Large intestine (tissue), 3 donors: ENCODE results near the gene SETBP1. TPM values are rescaled to one million over a fixed set of nuclear protein-coding genes. Genes with fewer than 3 reads are reported as not detected.

Experiments used
- DNase-seq, 2 donors: peaks; one replicate each; pipeline versions ENCODE4 v3.0.0 to v3.0.0-alpha.2; 2013
- H3K27ac ChIP-seq: one replicate; pipeline ENCODE4 v1.5.1; 2013; ENCODE audit warnings: low read length
- H3K27me3 ChIP-seq: 2 replicates; pipeline ENCODE4 v1.6.1; 2013; ENCODE audit warnings: low read length; ENCODE audit not compliant: control insufficient read depth, insufficient read depth
- H3K36me3 ChIP-seq: 2 replicates; pipeline ENCODE4 v1.6.1; 2013; ENCODE audit warnings: low read length; ENCODE audit not compliant: control insufficient read depth, insufficient read depth
- H3K4me1 ChIP-seq: one replicate; pipeline ENCODE4 v1.6.1; 2013; ENCODE audit warnings: low read length; ENCODE audit not compliant: control insufficient read depth, insufficient read depth
- H3K4me3 ChIP-seq: one replicate; pipeline ENCODE4 v1.5.1; 2013; ENCODE audit warnings: low read length
- H3K9me3 ChIP-seq: one replicate; pipeline ENCODE4 v1.6.1; 2013; ENCODE audit warnings: mild to moderate bottlenecking, low read depth, low read length, moderate library complexity; ENCODE audit not compliant: control insufficient read depth
- WGBS: methylation state at CpG from one replicate; pipeline ENCODE4 v1.1.5; 2013; ENCODE audit warnings: low lambda C conversion rate; ENCODE audit not compliant: insufficient coverage; 5-methylcytosine and 5-hydroxymethylcytosine counted together
- polyA plus RNA-seq: library from polyadenylated mRNA; unstranded; fragments of 120-200 nt; gene quantifications from one replicate; pipeline ENCODE4 v1.2.1, GENCODE V29; 2013

SETBP1 gene
- polyA plus RNA-seq, 1 donor: 6.7 TPM

DNA sequence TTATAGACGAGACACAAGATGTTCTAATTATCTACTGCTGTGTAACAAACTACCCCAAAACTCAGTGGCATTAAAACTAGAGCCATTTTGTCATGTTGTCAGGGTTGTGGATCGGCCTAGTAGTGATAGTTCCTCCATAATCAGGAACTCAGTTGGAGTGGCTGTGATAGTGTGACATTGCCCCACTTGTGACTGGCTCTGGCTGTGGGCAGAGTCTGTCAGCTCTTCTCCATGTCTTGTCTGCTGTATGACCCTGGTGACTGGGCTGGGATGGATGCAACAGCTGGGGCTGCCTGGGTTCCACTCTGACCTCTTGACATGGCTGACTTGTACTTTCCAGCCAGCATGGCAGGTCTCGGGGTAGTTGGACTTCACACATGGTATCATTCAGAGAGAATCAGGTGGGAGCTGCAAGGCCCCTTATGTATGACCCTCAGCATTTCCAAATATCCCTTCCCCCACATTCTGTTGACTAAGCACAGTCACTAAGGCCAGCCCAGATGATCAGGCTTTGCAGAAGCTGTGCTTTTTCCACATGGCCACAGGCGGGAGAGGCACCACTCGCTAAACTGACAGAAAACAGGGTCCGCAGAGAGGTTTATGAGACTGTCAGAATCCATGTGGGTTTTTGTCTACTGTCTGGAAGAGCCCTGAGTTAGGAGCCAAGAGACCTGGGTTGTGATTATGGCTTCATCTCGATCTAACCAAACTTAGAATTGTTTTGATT is 50.3 kb downstream of the SETBP1 start:
- H3K27me3 ChIP-seq: no peaks in the 10 kb centered on the region
- no peak for DNase-seq
- H3K36me3 ChIP-seq: no peaks in the 10 kb centered on the region
- H3K4me1 ChIP-seq: peaks cover 18% of the 10 kb centered on the region
- WGBS: no CpG with 5 or more reads among the region's 7 CpGs
- H3K27ac ChIP-seq: no peak overlapping the region
- no peaks in the 10 kb centered on the region for H3K9me3 ChIP-seq
- H3K4me3 ChIP-seq: no peak overlapping the region

- Histone ChIP-seq H3K9me3 (no peaks in the 10 kb centered on the region), H3K36me3 (no peaks in the 10 kb centered on the region), H3K27ac (no peak overlapping the region), H3K4me1 (peaks cover 18% of the 10 kb centered on the region), H3K4me3 (no peak overlapping the region), H3K27me3 (no peaks in the 10 kb centered on the region)
- DNase-seq: no peak
- 70% methylated on average over 2 of the region's 9 CpGs for WGBS
These were observed 51.0 kb downstream of the SETBP1 start for GRCh38 chr18:44731530-44732237.

- Histone ChIP-seq H3K27me3 (no peaks in the 10 kb centered on the region), H3K4me1 (peaks cover 18% of the 10 kb centered on the region), H3K4me3 (no peak overlapping the region), H3K36me3 (no peaks in the 10 kb centered on the region), H3K27ac (no peak overlapping the region), H3K9me3 (no peaks in the 10 kb centered on the region)
- no peak for DNase-seq
- no CpG with 5 or more reads among the region's 9 CpGs for WGBS
These were observed 51.5 kb downstream of the SETBP1 start for GRCh38 chr18:44732238-44732563.

GRCh38 chr18:44732599-44732998 is 51.9 kb downstream of the SETBP1 start:
- Histone ChIP-seq H3K27ac (no peak overlapping the region), H3K4me3 (no peak overlapping the region), H3K9me3 (no peaks in the 10 kb centered on the region), H3K27me3 (no peaks in the 10 kb centered on the region), H3K36me3 (no peaks in the 10 kb centered on the region), H3K4me1 (peaks cover 18% of the 10 kb centered on the region)
- DNase-seq: no peak
- no CpG with 5 or more reads among the region's 5 CpGs for WGBS

DNA sequence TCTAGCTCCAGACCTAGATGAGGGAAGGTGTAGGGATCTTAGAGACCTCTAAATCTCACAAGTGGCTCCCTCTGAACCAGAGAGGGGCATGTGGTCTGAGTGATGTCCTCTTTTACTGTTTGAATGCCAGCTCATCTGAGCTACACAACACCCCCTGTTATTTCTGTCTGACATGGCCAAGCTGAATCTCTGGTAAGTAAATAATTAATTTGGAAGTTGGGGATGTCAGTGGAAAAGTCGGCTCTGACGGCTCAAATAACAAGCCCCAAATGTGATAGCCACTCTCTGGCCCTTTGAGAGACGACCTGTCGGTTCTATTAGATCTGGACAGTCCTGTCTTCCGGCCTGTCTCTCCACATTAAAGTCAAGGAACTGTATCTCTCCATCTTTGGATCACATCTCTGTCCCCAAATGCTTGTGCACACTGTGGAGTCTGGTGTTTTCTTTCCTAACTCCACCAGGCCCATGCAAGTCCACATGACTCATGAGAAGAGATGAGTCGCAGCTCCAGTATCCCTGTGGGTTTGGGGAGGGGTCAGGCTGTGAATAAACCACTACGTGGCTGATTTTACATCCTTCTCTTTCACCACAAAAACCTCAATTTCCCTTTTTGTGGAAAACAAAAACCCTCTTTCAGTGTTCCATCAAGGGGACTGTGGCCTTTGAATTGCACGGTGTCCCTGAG is 52.5 kb downstream of the SETBP1 start:
- DNase-seq: no peak
- no peak overlapping the region for H3K27ac ChIP-seq
- peaks cover 18% of the 10 kb centered on the region for H3K4me1 ChIP-seq
- WGBS: no CpG with 5 or more reads among the region's 8 CpGs
- H3K27me3 ChIP-seq: no peaks in the 10 kb centered on the region
- H3K36me3 ChIP-seq: no peaks in the 10 kb centered on the region
- no peaks in the 10 kb centered on the region for H3K9me3 ChIP-seq
- H3K4me3 ChIP-seq: no peak overlapping the region

DNA sequence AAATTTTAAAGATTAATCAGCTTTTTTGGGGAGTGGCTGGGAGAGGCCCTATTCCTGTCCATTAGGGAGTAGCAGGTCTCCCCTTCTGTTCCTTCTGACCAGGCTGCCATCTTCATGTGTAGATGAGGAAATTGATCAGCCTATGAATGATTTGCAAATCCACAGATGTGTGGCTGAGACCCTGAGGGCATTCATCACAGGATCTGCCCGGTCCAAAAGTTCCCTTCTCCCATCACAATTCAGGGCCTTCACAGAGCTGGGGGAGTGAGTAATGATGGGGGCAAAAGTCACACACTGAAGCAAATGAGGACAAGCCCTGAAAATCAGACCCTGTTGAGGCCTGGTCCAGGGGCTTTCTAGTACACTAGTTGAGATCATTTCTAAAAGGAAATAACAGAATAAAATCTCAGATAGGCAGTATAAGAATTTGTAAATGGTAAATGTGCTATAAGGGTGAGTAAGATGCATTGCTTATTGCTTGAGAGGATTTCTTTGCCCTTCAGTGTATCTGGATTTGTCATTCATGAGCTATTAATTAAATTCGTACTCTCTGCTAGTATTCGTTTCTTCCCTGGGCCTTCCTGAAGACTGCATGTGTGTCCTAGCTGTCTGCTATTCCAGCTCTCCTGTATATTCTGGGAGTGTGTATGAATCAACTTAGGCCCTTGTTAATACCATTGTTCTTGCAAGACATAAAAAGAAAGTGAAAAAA is 53.2 kb downstream of the SETBP1 start:
- H3K4me1 ChIP-seq: peaks cover 18% of the 10 kb centered on the region
- no peaks in the 10 kb centered on the region for H3K27me3 ChIP-seq
- WGBS: 80% methylated on average over 1 of the region's 3 CpGs
- no peak overlapping the region for H3K27ac ChIP-seq
- no peaks in the 10 kb centered on the region for H3K9me3 ChIP-seq
- H3K36me3 ChIP-seq: no peaks in the 10 kb centered on the region
- no peak overlapping the region for H3K4me3 ChIP-seq
- no peak for DNase-seq

DNA sequence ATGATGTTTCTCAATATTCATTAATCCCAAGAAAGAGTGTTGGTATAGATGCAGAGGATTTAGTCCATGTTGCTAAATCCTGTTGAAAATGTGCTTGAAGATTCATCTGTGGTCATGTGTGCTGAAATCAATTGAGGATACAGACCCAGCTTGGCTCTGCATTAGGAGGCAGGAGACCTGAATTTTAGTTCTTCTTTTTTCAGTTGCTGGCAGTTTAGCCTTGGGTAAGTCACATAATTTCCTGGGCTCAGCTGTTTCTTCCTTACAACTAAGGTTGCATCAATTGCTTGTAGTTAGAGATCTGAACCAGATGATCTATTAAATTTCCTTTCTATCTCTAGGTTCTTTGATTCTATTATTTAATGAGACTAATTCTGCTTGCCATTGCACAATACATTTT is 54.4 kb downstream of the SETBP1 start:
- no peak for DNase-seq
- no peaks in the 10 kb centered on the region for H3K27me3 ChIP-seq
- H3K4me3 ChIP-seq: no peak overlapping the region
- H3K4me1 ChIP-seq: peaks cover 14% of the 10 kb centered on the region
- H3K9me3 ChIP-seq: no peaks in the 10 kb centered on the region
- H3K27ac ChIP-seq: no peak overlapping the region
- H3K36me3 ChIP-seq: no peaks in the 10 kb centered on the region

DNA sequence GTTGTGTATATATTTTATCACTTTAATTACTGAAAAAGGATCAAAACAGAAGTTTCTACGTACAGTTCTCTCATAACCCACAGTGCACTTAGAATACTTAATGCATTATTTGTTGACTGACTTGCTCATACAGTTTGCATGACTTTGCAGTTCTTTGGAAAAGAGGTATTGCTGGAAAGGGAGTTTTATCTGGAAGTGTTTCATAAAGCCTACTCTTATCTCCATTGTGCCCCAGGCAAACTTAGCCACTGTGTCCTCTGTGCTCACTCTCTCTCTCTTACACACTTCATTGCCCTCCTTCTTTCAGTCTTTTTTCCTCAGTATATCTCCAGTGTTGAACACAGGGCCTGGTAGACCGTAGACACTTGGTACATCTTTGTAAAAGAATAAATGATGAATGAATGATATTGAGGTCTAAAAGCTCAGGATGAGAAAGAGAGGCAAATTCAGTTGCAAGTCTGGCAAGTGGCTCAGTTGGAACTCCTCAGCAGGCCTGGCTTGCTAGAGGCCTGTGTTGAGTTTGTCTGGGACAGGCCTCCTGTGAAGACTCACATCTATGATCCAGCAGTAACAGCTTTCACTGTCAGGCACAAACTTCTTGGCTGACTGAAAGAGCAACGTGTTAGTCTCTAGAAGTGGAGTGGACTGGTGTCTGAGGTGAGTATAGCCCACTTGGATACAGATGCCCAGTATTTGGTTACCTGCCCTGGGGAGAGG is 56.1 kb downstream of the SETBP1 start:
- H3K4me3 ChIP-seq: no peak overlapping the region
- H3K27ac ChIP-seq: no peak overlapping the region
- WGBS: no CpG with 5 or more reads among the region's 3 CpGs
- DNase-seq: no peak
- no peaks in the 10 kb centered on the region for H3K27me3 ChIP-seq
- H3K9me3 ChIP-seq: no peaks in the 10 kb centered on the region
- H3K36me3 ChIP-seq: no peaks in the 10 kb centered on the region
- peaks cover 6% of the 10 kb centered on the region for H3K4me1 ChIP-seq

- Histone ChIP-seq H3K27ac (no peak overlapping the region), H3K4me3 (no peak overlapping the region), H3K27me3 (no peaks in the 10 kb centered on the region), H3K36me3 (no peaks in the 10 kb centered on the region), H3K4me1 (peaks cover 5% of the 10 kb centered on the region), H3K9me3 (no peaks in the 10 kb centered on the region)
- WGBS: 100% methylated on average over 1 of the region's 3 CpGs
- DNase-seq: no peak
These were observed 56.9 kb downstream of the SETBP1 start for GRCh38 chr18:44737623-44738022.

DNA sequence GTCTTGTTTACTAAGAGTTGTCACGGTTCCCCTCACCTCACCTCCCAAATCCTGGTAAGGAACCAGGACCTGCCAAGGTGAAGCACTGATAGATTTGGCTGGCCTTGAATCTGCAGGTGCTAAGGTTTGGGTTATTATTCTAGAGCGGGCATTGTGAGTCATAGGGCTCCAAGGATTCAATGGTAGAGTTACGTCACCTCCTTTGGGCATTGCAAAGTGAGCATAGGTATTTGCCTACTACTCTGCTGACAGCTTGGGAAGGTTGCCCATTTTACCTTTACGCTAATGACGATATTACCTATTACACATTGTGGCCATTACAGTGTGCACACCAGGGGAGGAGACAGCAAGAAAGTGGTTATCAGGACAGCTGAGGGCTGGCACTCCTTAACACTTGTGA is 59.3 kb downstream of the SETBP1 start:
- Histone ChIP-seq H3K4me3 (no peak overlapping the region), H3K4me1 (peaks cover 7% of the 10 kb centered on the region), H3K27ac (no peak overlapping the region), H3K36me3 (no peaks in the 10 kb centered on the region), H3K27me3 (no peaks in the 10 kb centered on the region), H3K9me3 (no peaks in the 10 kb centered on the region)
- no peak for DNase-seq
- WGBS: no CpG with 5 or more reads among the region's 5 CpGs
